Measurements from ENCODE around the gene KLF11.

KLF11 gene

DNA sequence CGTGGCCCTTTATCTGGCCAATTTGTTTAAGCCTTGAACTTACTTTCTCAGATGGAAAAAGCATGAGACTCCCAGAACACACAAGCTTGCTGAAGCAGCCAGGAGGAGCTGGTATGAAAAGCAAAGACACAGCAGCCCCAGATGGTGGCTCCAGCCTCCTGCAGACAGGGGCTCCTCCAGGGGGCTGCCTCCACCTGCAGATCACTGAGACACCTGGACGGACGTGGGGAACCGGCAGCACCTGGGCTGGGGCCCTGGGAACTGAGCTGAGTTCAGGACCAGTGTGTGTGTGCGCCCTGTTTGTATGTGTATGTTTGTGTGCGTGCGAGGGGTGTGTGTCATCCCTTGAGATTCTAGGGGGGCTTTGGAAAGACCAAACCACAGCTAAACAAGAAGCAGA is 28.2 kb downstream of the KLF11 start:
- H4K8ac ChIP-seq (ENCODE audit: low read depth, low read length) = no peak overlapping the region
- no peaks in the 10 kb centered on the region for H3K79me1 ChIP-seq (ENCODE audit: low read length)
- no peak overlapping the region for H3K56ac ChIP-seq (ENCODE audit: low read length)
- no peaks in the 10 kb centered on the region for H3K27me3 ChIP-seq (ENCODE audit: insufficient read depth, low read length, poor library complexity)
- no peak overlapping the region for H3K27ac ChIP-seq (ENCODE audit: low read depth, low read length)
- H3K9ac ChIP-seq (ENCODE audit: low read length) = no peak overlapping the region
- H3K4me2 ChIP-seq (ENCODE audit: low read length) = no peak overlapping the region
- no peak for DNase-seq
- H3K4me3 ChIP-seq (ENCODE audit: low read length) = no peak overlapping the region
- H3K36me3 ChIP-seq (ENCODE audit: control insufficient read depth, insufficient read depth, low read length) = no peaks in the 10 kb centered on the region
- WGBS (ENCODE audit: extremely low coverage, insufficient coverage, low lambda C conversion rate) = no CpG with 5 or more reads among the region's 7 CpGs
- H2BK120ac ChIP-seq (ENCODE audit: low read depth, low read length) = no peak overlapping the region
- H3K23ac ChIP-seq (ENCODE audit: low read length) = no peak overlapping the region
- no peak overlapping the region for H2AK5ac ChIP-seq (ENCODE audit: low read length)
- H3K79me2 ChIP-seq (ENCODE audit: control insufficient read depth, insufficient read depth, low read length) = no peaks in the 10 kb centered on the region
- H3K4ac ChIP-seq (ENCODE audit: low read depth, low read length) = no peak overlapping the region
- no peak overlapping the region for H2BK5ac ChIP-seq (ENCODE audit: low read length)
- no peak overlapping the region for H2BK15ac ChIP-seq (replicated peaks; ENCODE audit: low read depth)
- no peak overlapping the region for H3K18ac ChIP-seq (ENCODE audit: low read length)
- H4K5ac ChIP-seq (ENCODE audit: low read length) = no peak overlapping the region
- no peaks in the 10 kb centered on the region for H3K4me1 ChIP-seq (ENCODE audit: control insufficient read depth, low read depth, low read length)

DNA sequence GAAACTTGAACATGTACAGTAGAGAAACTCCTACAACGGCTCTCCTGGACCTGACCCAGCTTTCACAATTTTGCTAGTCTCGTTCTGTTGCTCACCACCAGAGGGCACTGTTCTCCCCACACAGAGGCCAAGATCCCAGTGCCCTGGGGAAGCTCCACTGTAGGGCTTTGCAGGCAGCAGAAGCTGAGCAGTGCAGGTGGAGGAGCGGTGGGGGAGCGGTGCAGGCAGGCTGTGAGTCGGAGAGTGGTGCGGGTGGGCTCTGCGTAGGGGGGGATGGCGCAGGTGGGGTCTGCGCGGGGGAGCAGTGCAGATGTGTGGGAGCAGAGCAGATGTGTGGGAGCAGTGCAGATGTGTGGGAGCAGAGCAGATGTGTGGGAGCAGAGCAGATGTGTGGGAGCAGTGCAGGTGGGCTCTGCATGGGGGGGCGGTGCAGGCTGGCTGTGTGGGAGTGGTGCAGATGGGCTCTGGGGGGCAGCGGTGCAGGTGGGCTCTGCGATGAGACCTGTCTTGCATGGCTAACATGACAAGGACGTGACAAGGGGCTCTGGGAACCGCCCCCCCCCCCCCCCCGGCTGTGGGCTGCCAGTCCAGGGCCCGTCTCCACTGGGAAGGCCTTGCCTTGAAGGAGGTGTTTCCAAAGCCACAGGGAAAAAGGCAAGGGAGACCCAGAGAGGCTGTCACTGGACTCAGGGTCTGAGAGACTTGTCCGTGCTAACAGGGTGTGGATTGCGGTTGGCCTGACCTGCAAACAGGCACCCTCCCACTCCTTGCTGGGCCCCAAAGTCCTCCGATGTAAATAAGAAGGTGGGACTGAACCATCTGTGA is 29.5 kb downstream of the KLF11 start:
- Histone ChIP-seq H2BK120ac (ENCODE audit: low read depth, low read length) (no peak overlapping the region), H4K8ac (ENCODE audit: low read depth, low read length) (no peak overlapping the region), H3K27ac (ENCODE audit: low read depth, low read length) (no peak overlapping the region), H2AK5ac (ENCODE audit: low read length) (no peak overlapping the region), H3K4ac (ENCODE audit: low read depth, low read length) (no peak overlapping the region), H3K36me3 (ENCODE audit: control insufficient read depth, insufficient read depth, low read length) (no peaks in the 10 kb centered on the region), H3K9ac (ENCODE audit: low read length) (no peak overlapping the region), H3K4me1 (ENCODE audit: control insufficient read depth, low read depth, low read length) (no peaks in the 10 kb centered on the region), H4K5ac (ENCODE audit: low read length) (no peak overlapping the region), H3K27me3 (ENCODE audit: insufficient read depth, low read length, poor library complexity) (no peaks in the 10 kb centered on the region), H3K79me2 (ENCODE audit: control insufficient read depth, insufficient read depth, low read length) (no peaks in the 10 kb centered on the region), H2BK15ac (replicated peaks; ENCODE audit: low read depth) (no peak overlapping the region), H3K79me1 (ENCODE audit: low read length) (no peaks in the 10 kb centered on the region), H3K4me2 (ENCODE audit: low read length) (no peak overlapping the region), H3K56ac (ENCODE audit: low read length) (no peak overlapping the region), H3K4me3 (ENCODE audit: low read length) (no peak overlapping the region), H3K18ac (ENCODE audit: low read length) (no peak overlapping the region), H3K23ac (ENCODE audit: low read length) (no peak overlapping the region), H2BK5ac (ENCODE audit: low read length) (no peak overlapping the region)
- peak; percentile 93 for DNase-seq
- WGBS (ENCODE audit: extremely low coverage, insufficient coverage, low lambda C conversion rate) = no CpG with 5 or more reads among the region's 20 CpGs

DNA sequence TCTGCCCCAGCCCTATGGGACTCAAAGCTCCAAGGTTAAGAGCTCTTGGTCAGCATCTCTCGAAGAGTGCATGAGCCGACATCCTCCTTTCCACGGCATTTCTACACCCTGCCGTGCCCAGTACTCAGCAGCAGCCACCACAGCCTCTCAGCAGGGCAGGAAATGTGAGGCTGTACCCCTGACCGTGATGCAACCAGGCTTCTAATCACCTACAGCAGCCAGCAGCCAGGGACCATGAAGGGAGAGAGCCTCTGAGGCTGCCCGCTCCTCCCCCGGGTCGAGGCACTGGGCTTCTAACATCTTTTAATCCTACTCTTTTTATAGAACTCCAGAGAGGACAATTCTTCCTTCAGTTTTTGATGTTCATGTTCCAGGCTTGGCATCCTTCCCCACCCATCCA is 30.4 kb downstream of the KLF11 start:
- H3K9ac ChIP-seq (ENCODE audit: low read length) = no peak overlapping the region
- no peaks in the 10 kb centered on the region for H3K79me2 ChIP-seq (ENCODE audit: control insufficient read depth, insufficient read depth, low read length)
- no peak overlapping the region for H3K4me3 ChIP-seq (ENCODE audit: low read length)
- no peak overlapping the region for H2BK120ac ChIP-seq (ENCODE audit: low read depth, low read length)
- no peak overlapping the region for H4K5ac ChIP-seq (ENCODE audit: low read length)
- no peaks in the 10 kb centered on the region for H3K36me3 ChIP-seq (ENCODE audit: control insufficient read depth, insufficient read depth, low read length)
- H3K23ac ChIP-seq (ENCODE audit: low read length) = no peak overlapping the region
- H4K8ac ChIP-seq (ENCODE audit: low read depth, low read length) = no peak overlapping the region
- DNase-seq = no peak
- H2AK5ac ChIP-seq (ENCODE audit: low read length) = no peak overlapping the region
- no peak overlapping the region for H3K18ac ChIP-seq (ENCODE audit: low read length)
- H3K79me1 ChIP-seq (ENCODE audit: low read length) = no peaks in the 10 kb centered on the region
- H2BK5ac ChIP-seq (ENCODE audit: low read length) = no peak overlapping the region
- no CpG with 5 or more reads among the region's 8 CpGs for WGBS (ENCODE audit: extremely low coverage, insufficient coverage, low lambda C conversion rate)
- no peaks in the 10 kb centered on the region for H3K4me1 ChIP-seq (ENCODE audit: control insufficient read depth, low read depth, low read length)
- no peak overlapping the region for H3K4ac ChIP-seq (ENCODE audit: low read depth, low read length)
- H3K56ac ChIP-seq (ENCODE audit: low read length) = no peak overlapping the region
- H3K27ac ChIP-seq (ENCODE audit: low read depth, low read length) = no peak overlapping the region
- H2BK15ac ChIP-seq (replicated peaks; ENCODE audit: low read depth) = no peak overlapping the region
- H3K27me3 ChIP-seq (ENCODE audit: insufficient read depth, low read length, poor library complexity) = peaks cover 4% of the 10 kb centered on the region
- no peak overlapping the region for H3K4me2 ChIP-seq (ENCODE audit: low read length)

DNA sequence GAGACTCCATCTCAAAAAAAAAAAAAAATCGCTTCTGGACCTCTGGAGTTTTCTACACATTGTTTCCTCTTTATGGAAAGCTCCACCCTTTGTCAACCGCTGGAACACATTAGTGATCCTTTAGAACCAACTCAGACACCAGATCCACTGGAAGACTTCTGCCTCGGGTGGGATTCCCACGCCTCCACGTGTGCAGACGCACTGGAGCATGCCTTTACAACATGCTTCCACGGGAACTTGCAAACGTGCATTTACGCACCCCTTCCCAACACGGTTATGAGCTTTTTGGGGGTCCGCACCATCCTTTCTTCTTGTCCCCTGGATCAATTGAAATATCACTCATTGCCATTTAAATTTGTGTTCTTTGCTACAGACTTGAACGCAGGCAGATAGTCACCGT is 31.8 kb downstream of the KLF11 start:
- H3K79me1 ChIP-seq (ENCODE audit: low read length) = no peaks in the 10 kb centered on the region
- H2BK15ac ChIP-seq (replicated peaks; ENCODE audit: low read depth) = no peak overlapping the region
- H3K4me3 ChIP-seq (ENCODE audit: low read length) = no peak overlapping the region
- no peak overlapping the region for H2BK5ac ChIP-seq (ENCODE audit: low read length)
- H3K4ac ChIP-seq (ENCODE audit: low read depth, low read length) = no peak overlapping the region
- WGBS (ENCODE audit: extremely low coverage, insufficient coverage, low lambda C conversion rate) = no CpG with 5 or more reads among the region's 13 CpGs
- no peak overlapping the region for H3K56ac ChIP-seq (ENCODE audit: low read length)
- no peak overlapping the region for H3K9ac ChIP-seq (ENCODE audit: low read length)
- H3K18ac ChIP-seq (ENCODE audit: low read length) = no peak overlapping the region
- no peaks in the 10 kb centered on the region for H3K36me3 ChIP-seq (ENCODE audit: control insufficient read depth, insufficient read depth, low read length)
- no peak overlapping the region for H4K5ac ChIP-seq (ENCODE audit: low read length)
- no peaks in the 10 kb centered on the region for H3K4me1 ChIP-seq (ENCODE audit: control insufficient read depth, low read depth, low read length)
- DNase-seq = no peak
- H3K27me3 ChIP-seq (ENCODE audit: insufficient read depth, low read length, poor library complexity) = peaks cover 9% of the 10 kb centered on the region
- no peak overlapping the region for H2BK120ac ChIP-seq (ENCODE audit: low read depth, low read length)
- no peak overlapping the region for H3K4me2 ChIP-seq (ENCODE audit: low read length)
- no peak overlapping the region for H4K8ac ChIP-seq (ENCODE audit: low read depth, low read length)
- H3K79me2 ChIP-seq (ENCODE audit: control insufficient read depth, insufficient read depth, low read length) = no peaks in the 10 kb centered on the region
- H2AK5ac ChIP-seq (ENCODE audit: low read length) = no peak overlapping the region
- no peak overlapping the region for H3K23ac ChIP-seq (ENCODE audit: low read length)
- no peak overlapping the region for H3K27ac ChIP-seq (ENCODE audit: low read depth, low read length)

DNA sequence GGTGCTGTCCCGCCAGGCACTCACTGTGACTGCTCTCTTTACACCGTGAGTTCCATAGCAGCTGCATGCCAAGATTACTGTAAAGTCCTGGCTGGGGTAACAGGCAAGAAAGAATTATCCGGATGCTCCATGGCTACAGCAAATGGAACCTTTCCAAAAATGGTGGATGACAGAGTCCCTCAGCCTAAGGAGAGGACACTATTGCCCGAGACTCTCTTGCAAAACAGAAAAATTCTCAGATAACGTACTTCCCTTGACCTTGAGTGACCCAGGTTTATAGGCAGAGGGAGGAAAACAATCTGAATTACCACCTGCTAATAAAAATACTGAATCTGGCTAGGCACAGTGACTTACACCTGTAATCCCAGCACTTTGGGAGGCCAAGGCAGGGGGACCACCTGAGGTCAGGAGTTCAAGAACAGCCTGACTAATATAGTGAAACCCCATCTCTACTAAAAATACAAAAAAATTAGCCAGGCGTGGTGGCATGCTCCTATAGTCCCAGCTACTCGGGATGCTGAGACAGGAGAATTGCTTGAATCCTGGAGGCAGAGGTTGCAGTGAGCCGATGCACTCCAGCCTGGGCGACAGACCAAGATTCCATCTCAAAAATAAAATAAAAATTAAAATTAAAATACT is 32.3 kb downstream of the KLF11 start:
- no peak overlapping the region for H2AK5ac ChIP-seq (ENCODE audit: low read length)
- H3K56ac ChIP-seq (ENCODE audit: low read length) = no peak overlapping the region
- H4K8ac ChIP-seq (ENCODE audit: low read depth, low read length) = no peak overlapping the region
- no peaks in the 10 kb centered on the region for H3K36me3 ChIP-seq (ENCODE audit: control insufficient read depth, insufficient read depth, low read length)
- no peak overlapping the region for H3K27ac ChIP-seq (ENCODE audit: low read depth, low read length)
- no peak overlapping the region for H4K5ac ChIP-seq (ENCODE audit: low read length)
- no CpG with 5 or more reads among the region's 9 CpGs for WGBS (ENCODE audit: extremely low coverage, insufficient coverage, low lambda C conversion rate)
- no peak overlapping the region for H3K9ac ChIP-seq (ENCODE audit: low read length)
- no peak overlapping the region for H3K4ac ChIP-seq (ENCODE audit: low read depth, low read length)
- peaks cover 13% of the 10 kb centered on the region for H3K27me3 ChIP-seq (ENCODE audit: insufficient read depth, low read length, poor library complexity)
- no peaks in the 10 kb centered on the region for H3K79me1 ChIP-seq (ENCODE audit: low read length)
- H3K79me2 ChIP-seq (ENCODE audit: control insufficient read depth, insufficient read depth, low read length) = no peaks in the 10 kb centered on the region
- H3K4me2 ChIP-seq (ENCODE audit: low read length) = no peak overlapping the region
- no peak overlapping the region for H3K18ac ChIP-seq (ENCODE audit: low read length)
- H2BK5ac ChIP-seq (ENCODE audit: low read length) = no peak overlapping the region
- H3K4me3 ChIP-seq (ENCODE audit: low read length) = no peak overlapping the region
- DNase-seq = no peak
- H2BK15ac ChIP-seq (replicated peaks; ENCODE audit: low read depth) = no peak overlapping the region
- H3K23ac ChIP-seq (ENCODE audit: low read length) = no peak overlapping the region
- no peaks in the 10 kb centered on the region for H3K4me1 ChIP-seq (ENCODE audit: control insufficient read depth, low read depth, low read length)
- H2BK120ac ChIP-seq (ENCODE audit: low read depth, low read length) = no peak overlapping the region
